Measurements from ENCODE around the gene GPR146.

DNA sequence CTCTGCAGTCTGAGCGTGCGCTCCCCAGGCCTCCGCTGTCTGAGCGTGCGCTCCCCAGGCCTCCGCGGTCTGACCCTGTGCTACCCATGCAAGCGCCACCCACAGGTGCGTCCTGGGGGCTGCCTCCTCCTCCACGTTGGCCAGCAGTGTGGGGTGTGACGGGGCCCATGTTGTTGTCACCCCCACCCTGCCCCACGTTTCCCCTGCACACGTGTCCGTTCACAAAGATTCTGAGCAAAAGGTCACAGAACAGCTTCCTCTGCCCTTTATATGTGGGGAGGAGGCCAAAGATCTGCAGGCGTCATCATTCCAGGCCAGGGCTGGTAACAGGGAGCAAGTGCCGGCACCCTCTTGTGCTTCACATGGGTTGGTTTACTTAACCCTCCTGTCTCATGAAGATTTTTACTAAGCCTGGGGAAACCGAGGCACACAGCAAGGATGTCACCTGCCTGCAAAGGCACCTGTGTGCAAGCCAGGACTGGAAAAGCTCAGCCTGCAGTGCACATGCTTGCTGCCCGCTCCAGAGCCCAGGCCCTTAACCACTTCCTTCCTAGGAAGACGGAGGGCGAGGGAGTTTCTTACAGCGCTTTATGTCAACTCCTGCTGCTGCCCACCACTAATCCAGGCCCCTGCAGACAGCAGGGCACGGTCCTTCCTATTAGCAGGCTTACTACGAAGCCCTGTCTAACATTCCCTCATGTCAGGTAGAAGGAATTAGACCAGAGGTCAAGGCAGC, 4.8 kb downstream of the GPR146 start:
- TF ChIP-seq CTCF (IDR thresholded peaks at IDR 0.05) (no peak), POLR2A (IDR thresholded peaks at IDR 0.05) (no peak), EP300 (IDR thresholded peaks at IDR 0.05; ENCODE audit: low read depth) (no peak), POLR2AphosphoS5 (IDR thresholded peaks at IDR 0.05) (no peak)

Data from transverse colon (tissue), 4 donors.